IPS DF 19.7 (cell line): ENCODE data around the gene SERPINB6.
"Not testable (repeated sequence)": the region's sequence is repeated elsewhere in the genome, so short reads cannot be mapped to it uniquely, and the experiment has no call there.

Experiments used
- DNase-seq: peaks from one replicate; pipeline ENCODE4 v3.0.0-alpha.2; 2013; ENCODE audit warnings: low read depth, low spot score

SERPINB6 gene

GRCh38 chr6:2971420-2972218 is at the start of gene SERPINB6:
Gene SERPINB6 (minus strand): TSS chr6:2971567. CDS start chr6:2959332, 12,235 bp downstream.
- DNase-seq = no peak

DNA sequence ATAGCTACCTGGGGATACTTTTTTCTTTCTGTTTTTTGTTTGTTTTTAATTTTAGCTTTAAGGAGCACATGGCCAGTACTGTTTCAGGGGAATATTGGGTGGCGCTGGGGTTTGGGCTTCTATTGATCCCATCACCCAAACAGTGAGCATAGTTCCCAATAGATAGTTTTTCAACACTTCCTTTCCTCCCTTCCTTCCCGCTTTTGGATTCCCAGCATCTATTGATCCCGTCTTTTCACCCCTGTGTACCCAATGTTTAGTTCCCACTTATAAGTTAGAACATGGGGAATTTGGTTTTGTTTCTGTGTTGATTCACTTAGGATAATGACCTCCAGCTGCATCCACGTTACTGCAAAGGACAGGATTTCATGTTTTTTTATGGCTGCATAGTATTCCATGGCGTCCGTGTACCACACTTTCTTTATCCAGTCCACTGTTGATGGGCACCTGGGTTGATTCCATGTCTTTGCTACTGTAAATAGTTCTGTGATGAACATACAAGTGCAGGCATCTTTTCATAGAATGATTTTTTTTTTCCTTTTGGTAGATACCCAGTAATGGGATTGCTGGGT is 48.5 kb upstream of the SERPINB6 start:
- no peak for DNase-seq

GRCh38 chr6:3019065-3019464 is 47.7 kb upstream of the SERPINB6 start:
- no peak for DNase-seq

DNA sequence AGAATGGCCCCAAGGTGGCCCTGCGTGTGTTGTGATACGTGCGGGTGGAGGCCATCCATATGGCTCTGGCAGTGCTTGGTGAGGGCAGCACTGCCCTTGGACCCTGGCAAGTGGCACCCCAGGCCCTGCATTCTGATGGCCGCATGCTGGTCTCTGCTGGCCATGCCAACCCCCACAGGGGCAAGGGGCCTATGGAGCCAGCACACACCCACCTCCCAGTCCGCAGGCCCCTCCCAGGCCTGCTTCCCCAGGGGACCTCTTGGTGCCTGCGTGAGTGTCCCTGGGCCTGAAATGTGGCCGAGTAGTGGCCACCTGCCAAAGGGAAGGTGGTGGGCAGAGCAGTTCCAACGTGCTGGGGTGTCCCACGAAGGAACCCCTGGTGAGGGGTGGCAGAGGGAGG is 45.9 kb upstream of the SERPINB6 start:
- no peak for DNase-seq

DNA sequence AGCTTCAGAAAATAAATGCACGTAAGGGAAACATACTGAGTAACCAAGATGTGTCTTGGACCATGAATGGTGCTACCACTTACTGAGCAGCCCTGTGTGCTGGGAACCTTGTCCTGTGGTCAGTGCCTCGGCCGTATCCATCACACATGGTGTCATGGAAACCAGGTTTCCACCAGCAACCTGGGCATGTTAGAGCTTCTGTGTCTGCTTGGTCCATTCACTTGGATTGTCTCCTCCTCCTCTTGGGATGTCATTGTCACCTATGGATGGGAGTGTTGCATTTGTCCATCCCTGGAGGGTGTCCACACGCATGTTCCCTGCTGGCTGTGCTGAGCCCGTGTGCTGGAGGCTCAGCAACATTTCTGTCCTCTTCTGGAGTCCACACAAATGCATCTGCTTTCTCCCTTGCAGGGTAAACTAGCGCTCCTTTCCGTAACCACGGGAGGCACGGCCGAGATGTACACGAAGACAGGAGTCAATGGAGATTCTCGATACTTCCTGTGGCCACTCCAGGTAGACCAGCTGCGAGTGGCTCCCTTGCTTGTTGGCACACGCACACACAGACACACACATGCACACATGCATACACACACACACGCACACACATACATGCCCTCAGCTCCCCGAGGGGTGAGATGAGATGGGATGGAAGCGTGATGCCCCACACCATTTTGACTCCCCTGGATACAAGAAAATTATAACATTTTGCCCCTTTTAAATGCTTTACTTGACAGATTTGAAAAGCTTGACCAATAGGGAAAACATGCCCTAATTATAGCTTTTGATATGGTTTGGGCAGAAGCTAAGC is 45.3 kb upstream of the SERPINB6 start:
- DNase-seq = no peak

DNA sequence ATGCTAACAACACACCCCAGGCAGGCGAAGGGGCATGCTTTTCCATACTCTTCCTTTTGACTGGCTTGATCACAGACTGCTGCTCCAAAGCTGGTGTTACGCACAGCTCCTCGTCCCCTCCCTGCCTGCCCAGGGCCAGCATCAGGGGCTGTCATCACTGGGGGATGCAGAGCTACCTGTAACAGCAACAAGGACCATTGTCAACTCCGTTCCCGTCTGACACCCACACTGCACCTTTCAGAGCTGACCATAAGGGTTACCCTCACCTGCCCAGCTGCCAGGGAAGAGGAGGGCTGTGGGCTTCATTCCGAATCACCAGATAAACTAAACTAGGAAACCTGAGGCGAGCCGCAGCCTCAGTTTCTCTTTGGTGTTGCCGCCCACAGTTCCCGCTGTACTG is 43.8 kb upstream of the SERPINB6 start:
- DNase-seq = no peak

- no peak for DNase-seq
These were observed 43.3 kb upstream of the SERPINB6 start for GRCh38 chr6:3014675-3015066.

GRCh38 chr6:3013901-3014674 is 42.7 kb upstream of the SERPINB6 start:
- no peak for DNase-seq

GRCh38 chr6:3013486-3013885 is 42.1 kb upstream of the SERPINB6 start:
- no peak for DNase-seq

DNA sequence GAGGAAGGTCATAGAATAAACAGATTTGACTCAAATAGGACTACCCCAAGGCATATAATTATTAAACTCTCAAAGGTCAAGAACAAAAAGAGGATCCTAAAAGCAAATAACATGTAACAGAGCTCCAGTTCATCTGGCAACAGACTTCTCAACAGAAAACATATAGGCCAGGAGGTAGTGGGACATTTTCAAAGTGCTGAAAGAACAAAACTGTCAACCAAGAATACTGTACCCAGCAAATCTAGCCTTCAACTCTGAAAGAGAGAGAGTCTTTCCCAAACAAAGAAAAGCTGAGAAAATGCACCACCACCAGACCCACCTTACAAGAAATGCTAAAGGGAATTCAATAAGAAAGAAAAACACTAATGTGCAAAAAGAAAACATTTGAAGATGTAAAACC is 40.2 kb upstream of the SERPINB6 start:
- no peak for DNase-seq

- no peak for DNase-seq
These were observed 39.8 kb upstream of the SERPINB6 start for GRCh38 chr6:3011158-3011557.

DNA sequence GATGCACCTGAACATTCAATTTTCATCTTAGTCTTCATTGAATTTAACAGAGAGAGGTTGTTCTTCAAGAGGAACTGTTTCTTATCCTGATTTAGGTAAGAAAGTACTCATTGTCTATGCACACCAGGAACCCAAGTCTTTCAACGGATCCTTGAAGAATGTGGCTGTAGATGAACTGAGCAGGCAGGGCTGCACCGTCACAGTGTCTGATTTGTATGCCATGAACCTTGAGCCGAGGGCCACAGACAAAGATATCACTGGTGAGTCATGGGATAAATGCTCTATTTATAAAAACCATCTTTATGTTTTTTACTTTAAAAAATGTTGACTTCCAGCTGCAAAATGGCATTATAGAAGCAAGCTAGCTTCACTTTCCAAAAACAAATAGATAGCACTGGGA is 38.6 kb upstream of the SERPINB6 start:
- no peak for DNase-seq

DNA sequence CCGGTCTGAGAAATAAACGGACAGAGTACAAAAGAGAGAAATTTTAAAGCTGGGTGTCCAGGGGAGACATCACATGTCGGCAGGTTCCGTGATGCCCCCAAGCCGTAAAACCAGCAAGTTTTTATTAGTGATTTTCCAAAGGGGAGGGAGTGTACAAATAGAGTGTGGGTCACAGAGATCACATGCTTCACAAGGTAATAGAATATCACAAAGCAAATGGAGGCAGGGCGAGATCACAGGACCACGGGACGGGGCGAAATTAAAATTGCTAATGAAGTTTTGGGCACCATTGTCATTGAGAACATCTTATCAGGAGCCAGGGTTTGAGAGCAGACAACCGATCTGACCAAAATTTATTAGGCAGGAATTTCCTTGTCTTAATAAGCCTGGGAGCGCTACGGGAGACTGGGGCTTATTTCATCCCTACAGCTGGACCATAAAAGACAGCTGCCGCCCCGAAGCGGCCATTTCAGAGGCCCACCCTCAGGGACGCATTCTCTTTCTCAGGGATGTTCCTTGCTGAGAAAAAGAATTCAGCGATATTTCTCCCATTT is 37.4 kb upstream of the SERPINB6 start:
- DNase-seq = not testable (repeated sequence)

- no peak for DNase-seq
These were observed 36.2 kb upstream of the SERPINB6 start for GRCh38 chr6:3007571-3007970.

DNA sequence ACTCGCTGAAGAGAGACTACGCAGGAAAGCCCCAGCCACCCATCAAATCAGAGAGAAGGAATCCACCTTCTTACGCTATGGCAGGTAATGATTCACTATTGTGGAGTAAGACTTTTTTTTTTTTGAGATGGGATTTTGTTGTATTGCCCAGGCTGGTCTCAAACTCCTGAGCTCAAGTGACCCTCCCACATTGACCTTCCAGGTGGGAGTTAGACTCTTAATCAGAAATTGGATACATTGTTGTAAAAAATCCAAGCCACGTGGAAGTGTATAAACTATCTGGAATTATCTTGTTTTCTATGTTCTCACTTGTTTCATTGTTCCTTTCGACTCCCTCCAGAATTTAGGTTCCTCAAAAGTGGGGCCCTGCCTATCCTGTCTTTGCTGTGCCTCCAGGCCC is 35.1 kb upstream of the SERPINB6 start:
- no peak for DNase-seq

GRCh38 chr6:3005874-3006273 is 34.5 kb upstream of the SERPINB6 start:
- no peak for DNase-seq

- no peak for DNase-seq
These were observed 33.7 kb upstream of the SERPINB6 start for GRCh38 chr6:3005077-3005476.

GRCh38 chr6:3003226-3003625 is 31.9 kb upstream of the SERPINB6 start:
- not testable (repeated sequence) for DNase-seq

- DNase-seq = no peak
These were observed 30.5 kb upstream of the SERPINB6 start for GRCh38 chr6:3001773-3002293.

DNA sequence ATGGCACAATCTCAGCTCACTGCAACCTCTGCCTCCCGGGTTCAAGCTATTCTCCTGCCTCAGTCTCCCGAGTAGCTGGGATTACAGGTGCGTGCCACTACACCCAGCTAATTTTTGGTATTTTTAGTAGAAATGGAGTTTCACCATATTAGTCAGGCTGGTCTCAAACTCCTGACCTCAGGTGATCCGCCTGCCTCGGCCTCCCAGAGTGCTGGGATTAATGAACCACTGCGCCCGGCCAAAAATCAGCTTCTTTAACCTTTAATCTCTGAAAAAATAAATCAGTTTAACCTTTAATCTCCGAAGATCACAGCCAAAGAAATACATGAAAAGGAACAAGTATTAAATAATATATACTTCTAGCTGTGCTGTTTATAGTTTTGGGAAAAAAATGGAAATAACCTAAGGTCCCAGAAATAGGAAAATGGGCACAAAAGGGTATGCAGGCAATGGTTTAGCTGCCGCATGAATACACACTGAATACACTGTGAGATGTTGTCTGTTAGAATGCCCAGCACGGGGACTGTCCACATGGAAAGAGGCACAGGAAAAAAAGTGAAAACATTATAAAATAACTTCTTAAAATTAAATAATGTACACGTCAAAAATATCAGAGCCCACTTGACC is 29.9 kb upstream of the SERPINB6 start:
- no peak for DNase-seq
